Fibroblast of lung (primary cell): Measurements from ENCODE around the gene DARS1.

ENCODE experiments used
- CTCF ChIP-seq, 2 donors: IDR thresholded peaks in 1 of 2; conservative IDR thresholded peaks in 1 of 2; 1 replicate in 1 of 2; 2 replicates in 1 of 2; pipeline ENCODE4 v1.5.1; 2011 to 2012; ENCODE audit warnings: low read length in 2 of 2, control low read depth in 1 of 2, inconsistent platforms in 1 of 2, low read depth in 1 of 2, mild to moderate bottlenecking in 1 of 2
- EZH2 ChIP-seq: IDR thresholded peaks from 2 replicates; pipeline ENCODE4 v1.5.1; 2012; ENCODE audit warnings: low read length, control low read depth, mild to moderate bottlenecking; ENCODE audit errors: missing control alignments

- TF ChIP-seq CTCF (conservative IDR thresholded peaks at IDR 0.05 in 1 of 2, IDR thresholded peaks at IDR 0.05 in 1 of 2; ENCODE audit: low read depth in 1 of 2, low read length in 2 of 2) (no peak), EZH2 (no peak)
Observed at GRCh38 chr2:136030406-136030805, 45.0 kb upstream of the DARS1 start.
